Measurements from ENCODE around the gene SULT2B1. TPM values are rescaled to one million over a fixed set of nuclear protein-coding genes. Genes with fewer than 3 reads are reported as not detected.

The SULT2B1 gene
- total and polyA plus RNA-seq, 4 experiments from 2014 or later, result 0.13 TPM; not detected in 3

- H3K9me3 Mint-ChIP-seq, result peaks cover 0 to 2% (median 0%) of the 10 kb centered on the region in 8 donors
- no peak overlapping the region for H3K27ac ChIP-seq (ENCODE audit: low read depth, low read length)
- H3K4me1 Mint-ChIP-seq, result peaks cover 15 to 55% (median 34%) of the 10 kb centered on the region in 4 donors
- H3K27me3 ChIP-seq (ENCODE audit: insufficient read depth, low read length), result no peaks in the 10 kb centered on the region
- peaks cover 35% of the 10 kb centered on the region for H3K36me3 ChIP-seq (ENCODE audit: insufficient read depth, low read length)
- intact Hi-C loops (cut with micrococcal nuclease), result loop anchor here (5.0 kb wide), 1 partner anchor 97 kb away; no protein-coding TSS in a partner anchor
- peaks cover 23 to 57% of the 10 kb centered on the region in 2 donors for H3K36me3 Mint-ChIP-seq
- no peak overlapping the region for H3K4me3 ChIP-seq (ENCODE audit: low read length in 2 of 2)
- peaks cover 39% of the 10 kb centered on the region for H3K4me1 ChIP-seq (ENCODE audit: insufficient read depth, low read length)
- no peaks in the 10 kb centered on the region for H3K9me3 ChIP-seq (ENCODE audit: control insufficient read depth in 1 of 2, low read length in 2 of 2)
- POLR2A ChIA-PET (ENCODE audit: partially characterized antibody), result interaction anchor here (1.4 to 5.6 kb wide), 4 partner anchors 14 to 103 kb away, joined by 4 to 70 read pairs (median 8); partner anchors contain the start of gene DBP
- no peaks in the 10 kb centered on the region for H3K27me3 Mint-ChIP-seq
- peak overlapping the region in 1 of 7 donors; percentile 35 for H3K27ac Mint-ChIP-seq
- peak overlapping the region in 4 of 8 donors; percentile 12 to 36 (median 22) for H3K4me3 Mint-ChIP-seq
- DNase-seq, result peak in 1 of 5 donors; percentile 27
- CTCF ChIA-PET (ENCODE audit: partially characterized antibody), result interaction anchor here (2.0 kb wide), 1 partner anchor 26 kb away, joined by 8 read pairs; no protein-coding TSS in a partner anchor
These were observed 63.5 kb downstream of the SULT2B1 start for GRCh38 chr19:48615231-48616040.

GRCh38 chr19:48616041-48616436 is 64.1 kb downstream of the SULT2B1 start:
- Mint-ChIP-seq H3K27me3 (no peaks in the 10 kb centered on the region), H3K4me1 (peaks cover 15 to 55% (median 34%) of the 10 kb centered on the region in 4 donors), H3K36me3 (peaks cover 23 to 57% of the 10 kb centered on the region in 2 donors), H3K9me3 (peaks cover 0 to 2% (median 0%) of the 10 kb centered on the region in 8 donors), H3K4me3 (peak overlapping the region in 7 of 8 donors; percentile 69 to 98 (median 74)), H3K27ac (peak overlapping the region; percentile 84 to 99 (median 98))
- CTCF ChIA-PET (ENCODE audit: partially characterized antibody), result interaction anchor here (2.0 kb wide), 1 partner anchor 27 kb away, joined by 8 read pairs; no protein-coding TSS in a partner anchor
- Histone ChIP-seq H3K36me3 (ENCODE audit: insufficient read depth, low read length) (peaks cover 35% of the 10 kb centered on the region), H3K27me3 (ENCODE audit: insufficient read depth, low read length) (no peaks in the 10 kb centered on the region), H3K4me3 (ENCODE audit: low read length in 2 of 2) (no peak overlapping the region), H3K9me3 (ENCODE audit: control insufficient read depth in 1 of 2, low read length in 2 of 2) (no peaks in the 10 kb centered on the region), H3K4me1 (ENCODE audit: insufficient read depth, low read length) (peaks cover 39% of the 10 kb centered on the region), H3K27ac (ENCODE audit: low read depth, low read length) (peak overlapping the region; percentile 88)
- intact Hi-C loops (cut with micrococcal nuclease), result loop anchor here (5.0 kb wide), 1 partner anchor 96 kb away; no protein-coding TSS in a partner anchor
- POLR2A ChIA-PET (ENCODE audit: partially characterized antibody), result interaction anchor here (1.1 to 5.6 kb wide), 8 partner anchors 7 to 135 kb away, joined by 3 to 70 read pairs (median 8); partner anchors contain the start of genes CA11 and DBP
- peak in 1 of 5 donors; percentile 50 for DNase-seq

- intact Hi-C loops (cut with micrococcal nuclease), result loop anchor here (5.0 kb wide), 1 partner anchor 96 kb away; no protein-coding TSS in a partner anchor
- peaks cover 35% of the 10 kb centered on the region for H3K36me3 ChIP-seq (ENCODE audit: insufficient read depth, low read length)
- POLR2A ChIA-PET (ENCODE audit: partially characterized antibody), result interaction anchor here (0.8 to 5.6 kb wide), 10 partner anchors 7 to 226 kb away, joined by 3 to 70 read pairs (median 6); partner anchors contain the start of genes CA11, DBP and SPACA4
- H3K27ac ChIP-seq (ENCODE audit: low read depth, low read length), result peak overlapping the region; percentile 88
- CTCF ChIA-PET (ENCODE audit: partially characterized antibody), result interaction anchor here (0.6 to 2.0 kb wide), 5 partner anchors 27 to 283 kb away, joined by 3 to 8 read pairs (median 3); partner anchors contain the start of gene CA11
- H3K4me1 ChIP-seq (ENCODE audit: insufficient read depth, low read length), result peaks cover 39% of the 10 kb centered on the region
- Mint-ChIP-seq H3K4me1 (peaks cover 17 to 58% (median 36%) of the 10 kb centered on the region in 4 donors), H3K36me3 (peaks cover 26 to 60% of the 10 kb centered on the region in 2 donors), H3K27ac (peak overlapping the region; percentile 84 to 99 (median 98)), H3K27me3 (no peaks in the 10 kb centered on the region), H3K4me3 (peak overlapping the region; percentile 69 to 98 (median 75)), H3K9me3 (peaks cover 0 to 2% (median 0%) of the 10 kb centered on the region in 8 donors)
- peak overlapping the region in 1 of 2 donors; percentile 81 for H3K4me3 ChIP-seq (ENCODE audit: low read length in 2 of 2)
- peak in 1 of 5 donors; percentile 36 for DNase-seq
- no peaks in the 10 kb centered on the region for H3K27me3 ChIP-seq (ENCODE audit: insufficient read depth, low read length)
- no peaks in the 10 kb centered on the region for H3K9me3 ChIP-seq (ENCODE audit: control insufficient read depth in 1 of 2, low read length in 2 of 2)
These were observed 64.6 kb downstream of the SULT2B1 start for GRCh38 chr19:48616491-48617056.

GRCh38 chr19:48617146-48617937 is 65.4 kb downstream of the SULT2B1 start:
- no peak for DNase-seq
- Mint-ChIP-seq H3K27ac (peak overlapping the region; percentile 90 to 99 (median 98)), H3K4me3 (peak overlapping the region; percentile 95 to 98 (median 96)), H3K4me1 (peaks cover 18 to 63% (median 39%) of the 10 kb centered on the region in 4 donors), H3K9me3 (peaks cover 0 to 2% (median 0%) of the 10 kb centered on the region in 8 donors), H3K27me3 (no peaks in the 10 kb centered on the region), H3K36me3 (peaks cover 27 to 63% of the 10 kb centered on the region in 2 donors)
- Histone ChIP-seq H3K27ac (ENCODE audit: low read depth, low read length) (peak overlapping the region; percentile 88), H3K4me1 (ENCODE audit: insufficient read depth, low read length) (peaks cover 39% of the 10 kb centered on the region), H3K4me3 (ENCODE audit: low read length in 2 of 2) (peak overlapping the region; percentile 59 to 81), H3K9me3 (ENCODE audit: control insufficient read depth in 1 of 2, low read length in 2 of 2) (no peaks in the 10 kb centered on the region), H3K36me3 (ENCODE audit: insufficient read depth, low read length) (peaks cover 35% of the 10 kb centered on the region), H3K27me3 (ENCODE audit: insufficient read depth, low read length) (no peaks in the 10 kb centered on the region)
- CTCF ChIA-PET (ENCODE audit: partially characterized antibody), result interaction anchor here (0.6 to 1.3 kb wide), 5 partner anchors 9 to 284 kb away, joined by 3 to 14 read pairs (median 3); partner anchors contain the start of gene CA11
- POLR2A ChIA-PET (ENCODE audit: partially characterized antibody), result interaction anchor here (0.8 to 5.6 kb wide), 17 partner anchors 8 to 284 kb away, joined by 3 to 70 read pairs (median 5); partner anchors contain the start of genes CA11, DBP and SPACA4
- intact Hi-C loops (cut with micrococcal nuclease), result loop anchor here (5.0 kb wide), 1 partner anchor 95 kb away; no protein-coding TSS in a partner anchor

GRCh38 chr19:48618278-48618915 is 66.4 kb downstream of the SULT2B1 start:
- Histone ChIP-seq H3K27ac (ENCODE audit: low read depth, low read length) (peak overlapping the region; percentile 88), H3K9me3 (ENCODE audit: control insufficient read depth in 1 of 2, low read length in 2 of 2) (no peaks in the 10 kb centered on the region), H3K27me3 (ENCODE audit: insufficient read depth, low read length) (no peaks in the 10 kb centered on the region), H3K36me3 (ENCODE audit: insufficient read depth, low read length) (peaks cover 35% of the 10 kb centered on the region), H3K4me1 (ENCODE audit: insufficient read depth, low read length) (peaks cover 45% of the 10 kb centered on the region), H3K4me3 (ENCODE audit: low read length in 2 of 2) (peak overlapping the region; percentile 59 to 81)
- ChIA-PET CTCF (ENCODE audit: partially characterized antibody) (interaction anchor here (1.0 to 1.5 kb wide), 6 partner anchors 9 to 129 kb away, joined by 3 to 14 read pairs (median 4); no protein-coding TSS in a partner anchor), POLR2A (ENCODE audit: partially characterized antibody) (interaction anchor here (0.8 to 5.6 kb wide), 33 partner anchors 9 to 508 kb away, joined by 3 to 70 read pairs (median 5); partner anchors contain the start of genes CA11, DBP, GYS1 and PLA2G4C)
- Mint-ChIP-seq H3K9me3 (peaks cover 0 to 2% (median 0%) of the 10 kb centered on the region in 8 donors), H3K4me3 (peak overlapping the region; percentile 95 to 98 (median 96)), H3K27ac (peak overlapping the region; percentile 97 to 99 (median 98)), H3K27me3 (no peaks in the 10 kb centered on the region), H3K4me1 (peaks cover 20 to 69% (median 42%) of the 10 kb centered on the region in 4 donors), H3K36me3 (peaks cover 27 to 67% of the 10 kb centered on the region in 2 donors)
- DNase-seq, result no peak
- intact Hi-C loops (cut with micrococcal nuclease), result loop anchor here (5.0 kb wide), 1 partner anchor 94 kb away; no protein-coding TSS in a partner anchor
